GM12801 (cell line): ENCODE measurements around the gene AFDN.

Source experiments
- TF ChIP-seq, protein P1 (sequence below): IDR thresholded peaks from one replicate; pipeline ENCODE4 v1.5.1; 2011; ENCODE audit warnings: control low read depth; ENCODE audit not compliant: insufficient read length; ENCODE audit errors: extremely low read depth

The AFDN gene

DNA sequence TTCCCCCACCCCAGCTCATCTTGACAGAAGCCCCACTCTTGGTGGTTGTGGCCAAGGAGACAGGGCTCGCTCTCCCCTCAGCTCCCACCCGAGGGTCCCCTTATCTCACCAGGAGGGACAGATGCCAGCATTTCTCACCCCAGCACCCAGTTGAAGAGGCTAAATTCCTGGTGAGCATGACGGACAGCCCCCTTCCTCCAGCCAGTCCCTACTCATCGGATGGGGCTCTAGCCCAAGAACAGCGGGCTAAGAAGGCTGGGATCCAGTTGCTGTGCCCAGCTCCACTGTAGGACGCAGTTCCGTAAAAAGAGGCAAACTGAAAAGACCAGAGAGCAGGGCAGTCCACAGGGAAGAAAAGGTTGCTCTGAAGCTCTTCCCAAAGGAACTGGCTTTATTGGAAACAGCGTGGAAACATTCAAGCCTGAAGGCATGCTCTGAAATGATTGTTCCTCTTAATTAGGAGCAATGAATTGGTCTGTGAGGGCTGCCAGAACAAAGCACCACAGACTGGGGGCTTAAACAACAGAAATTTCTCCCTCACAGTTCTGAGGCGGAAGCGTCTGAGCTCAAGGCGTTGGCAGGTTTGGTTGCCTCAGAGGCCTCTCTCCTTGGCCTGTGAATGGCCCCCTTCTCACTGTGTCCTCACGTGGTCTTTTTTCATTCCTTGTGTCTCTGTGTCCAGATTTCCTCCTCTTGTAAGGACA lies 152.9 kb downstream of the AFDN start:
- TF ChIP-seq, protein P1, sequence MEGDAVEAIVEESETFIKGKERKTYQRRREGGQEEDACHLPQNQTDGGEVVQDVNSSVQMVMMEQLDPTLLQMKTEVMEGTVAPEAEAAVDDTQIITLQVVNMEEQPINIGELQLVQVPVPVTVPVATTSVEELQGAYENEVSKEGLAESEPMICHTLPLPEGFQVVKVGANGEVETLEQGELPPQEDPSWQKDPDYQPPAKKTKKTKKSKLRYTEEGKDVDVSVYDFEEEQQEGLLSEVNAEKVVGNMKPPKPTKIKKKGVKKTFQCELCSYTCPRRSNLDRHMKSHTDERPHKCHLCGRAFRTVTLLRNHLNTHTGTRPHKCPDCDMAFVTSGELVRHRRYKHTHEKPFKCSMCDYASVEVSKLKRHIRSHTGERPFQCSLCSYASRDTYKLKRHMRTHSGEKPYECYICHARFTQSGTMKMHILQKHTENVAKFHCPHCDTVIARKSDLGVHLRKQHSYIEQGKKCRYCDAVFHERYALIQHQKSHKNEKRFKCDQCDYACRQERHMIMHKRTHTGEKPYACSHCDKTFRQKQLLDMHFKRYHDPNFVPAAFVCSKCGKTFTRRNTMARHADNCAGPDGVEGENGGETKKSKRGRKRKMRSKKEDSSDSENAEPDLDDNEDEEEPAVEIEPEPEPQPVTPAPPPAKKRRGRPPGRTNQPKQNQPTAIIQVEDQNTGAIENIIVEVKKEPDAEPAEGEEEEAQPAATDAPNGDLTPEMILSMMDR = no peak

DNA sequence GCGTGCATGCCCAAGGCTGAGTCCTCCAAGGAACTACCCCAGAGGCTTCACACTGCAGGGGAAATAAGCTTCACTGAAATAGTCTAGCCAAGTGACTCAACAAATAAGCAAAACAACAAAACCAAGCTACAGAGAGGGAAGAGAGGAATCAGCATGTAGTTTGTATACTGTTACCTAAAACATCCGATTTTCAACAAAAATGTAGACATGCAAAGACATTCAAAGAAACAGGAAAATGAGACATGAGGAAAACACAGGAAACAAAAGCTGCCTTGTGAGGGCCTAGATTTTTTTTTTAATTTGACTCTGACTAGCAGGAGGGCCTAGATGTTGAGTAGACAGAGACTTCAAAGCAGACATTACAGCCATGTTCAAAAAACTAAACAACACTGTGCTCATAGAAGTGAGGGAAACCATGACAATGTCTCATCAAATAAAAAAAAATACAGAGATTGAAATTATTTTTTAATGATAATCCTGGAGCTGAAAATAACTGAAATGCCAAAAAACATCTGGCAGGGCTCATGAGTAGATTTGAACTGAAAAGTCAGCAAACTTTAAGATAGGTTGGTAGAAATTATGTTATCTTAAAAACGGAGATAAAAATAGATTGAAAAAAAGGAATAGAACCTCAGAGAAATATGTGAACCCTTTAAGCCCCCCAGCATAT lies 154.3 kb downstream of the AFDN start:
- TF ChIP-seq, protein P1 = no peak

DNA sequence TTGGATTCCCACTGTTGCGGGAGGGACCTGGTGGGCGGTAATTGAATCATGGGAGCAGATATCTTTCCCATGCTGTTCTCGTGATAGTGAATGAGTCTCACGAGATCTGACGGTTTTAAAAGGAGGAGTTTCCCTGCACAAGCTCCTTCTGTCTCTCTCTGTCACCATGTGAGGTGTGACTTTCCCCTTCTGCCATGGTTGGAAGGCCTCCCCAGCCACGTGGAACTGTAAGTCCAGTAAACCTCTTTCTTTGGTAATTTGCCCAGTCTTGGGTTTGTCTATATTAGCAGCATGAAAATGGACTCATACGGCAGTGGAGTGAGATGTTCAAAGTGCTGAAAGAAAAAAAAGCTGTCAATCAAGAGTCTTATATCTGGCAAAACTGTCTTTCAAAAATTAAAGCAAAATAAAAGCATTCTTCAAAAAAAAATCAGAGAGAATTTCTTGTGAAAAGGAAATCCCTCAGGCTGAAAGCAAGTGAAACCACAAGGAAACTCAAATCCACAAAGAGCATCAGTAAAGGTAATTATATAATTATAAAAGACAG lies 155.3 kb downstream of the AFDN start:
- TF ChIP-seq, protein P1 = no peak

DNA sequence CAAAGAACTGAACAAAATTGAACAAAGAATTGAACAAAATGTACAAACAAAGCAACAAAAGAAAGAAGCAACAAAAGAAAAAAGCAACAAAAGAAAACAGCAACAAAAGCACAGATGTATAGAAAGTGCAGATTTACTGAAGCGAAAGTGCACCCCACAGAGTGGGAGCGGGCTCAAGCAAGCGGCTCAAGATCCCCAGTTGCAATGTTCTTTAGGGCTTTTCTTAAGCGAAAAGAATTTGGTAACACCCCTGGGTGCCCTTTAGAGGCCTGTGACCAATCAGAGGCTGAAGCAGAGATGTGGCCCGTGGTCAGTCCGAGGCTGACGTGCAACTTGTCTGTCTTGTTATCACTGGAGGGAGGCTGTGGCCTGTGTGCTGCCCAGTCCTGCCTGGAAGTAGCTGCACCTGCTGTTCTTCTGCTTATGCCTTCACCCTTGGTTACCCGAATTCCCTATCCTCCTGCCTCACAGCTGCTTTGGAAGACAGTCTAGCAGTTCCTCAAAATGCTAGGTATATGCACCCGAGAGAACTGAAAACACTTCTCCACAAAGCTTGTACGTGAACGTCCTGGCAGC lies 157.5 kb downstream of the AFDN start:
- TF ChIP-seq, protein P1 = no peak

DNA sequence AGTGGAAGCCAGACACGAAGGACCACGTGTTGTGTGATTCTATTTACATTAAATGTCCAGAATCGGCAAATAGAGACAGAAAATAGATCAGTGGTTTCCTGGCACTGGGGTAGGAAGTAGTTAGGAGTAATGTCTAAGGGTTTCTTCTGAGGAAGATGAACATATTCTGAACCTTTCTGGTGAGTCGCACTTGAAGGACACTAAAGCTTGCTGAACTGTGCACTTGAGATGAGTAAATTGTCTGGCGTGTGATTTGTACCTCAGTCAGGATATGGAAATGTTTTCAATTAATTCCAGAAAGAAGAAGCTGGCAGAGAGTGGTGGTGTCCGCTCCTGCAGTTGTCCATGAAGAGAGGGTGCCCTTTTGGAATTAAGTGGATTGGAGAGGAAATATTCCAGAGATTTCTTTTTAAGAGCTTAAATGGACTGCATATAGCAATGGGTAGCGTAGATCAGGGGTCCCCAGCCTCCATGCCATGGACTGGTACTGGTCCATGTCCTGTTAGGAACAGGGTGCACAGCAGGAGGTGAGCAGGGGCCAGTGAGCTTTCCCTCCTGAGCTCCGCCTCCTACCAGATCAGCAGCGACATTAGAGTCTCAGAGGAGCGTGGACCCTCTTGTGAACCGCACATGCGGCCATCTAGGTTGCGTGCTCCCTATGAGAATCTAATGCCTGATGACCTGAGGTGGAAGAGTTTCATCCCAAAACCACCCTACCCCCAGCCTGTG lies 158.3 kb downstream of the AFDN start:
- TF ChIP-seq, protein P1 = no peak

DNA sequence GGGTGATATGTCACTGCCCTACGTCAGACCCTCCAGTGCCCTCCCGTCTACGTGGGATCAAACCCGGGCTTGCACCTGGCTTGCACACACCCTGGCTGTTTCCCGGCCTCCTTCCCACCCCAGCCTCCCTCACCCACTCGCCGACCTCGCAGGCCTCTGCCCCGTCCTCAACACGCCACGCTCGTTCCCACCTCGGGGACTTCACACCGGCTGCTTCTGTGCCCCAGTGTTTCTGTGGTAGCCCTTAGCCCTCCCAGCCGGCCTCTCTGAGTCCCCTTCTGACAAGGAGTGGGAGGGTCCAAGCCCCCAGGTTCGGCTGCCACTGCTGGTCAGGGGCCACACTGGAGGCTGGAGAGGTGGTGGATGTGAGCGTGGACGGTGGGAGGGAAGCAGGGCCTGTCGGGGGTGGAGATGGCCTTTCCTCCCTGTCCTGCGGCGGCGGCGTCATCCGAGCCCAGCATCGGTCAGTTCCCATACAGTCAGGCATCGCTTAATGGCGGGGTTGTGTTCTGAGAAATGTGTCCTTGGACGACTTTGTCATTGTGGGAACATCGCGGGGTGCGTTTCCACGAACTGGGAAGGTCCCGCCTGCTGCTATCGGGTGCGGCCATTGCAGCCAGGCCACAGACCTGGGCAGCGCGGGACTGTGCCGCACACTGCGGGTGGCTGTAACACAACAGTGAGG lies 159.3 kb downstream of the AFDN start:
- TF ChIP-seq, protein P1 = no peak
